GM18909 (cell line): ENCODE measurements around the gene BLOC1S1.

Source experiments
- ATAC-seq: cut with Tn5 transposase; IDR thresholded peaks from one replicate; pipeline ENCODE4 v1.9.1; 2021; ENCODE audit warnings: mild to moderate bottlenecking; ENCODE audit not compliant: unreplicated experiment, poor library complexity

The BLOC1S1 gene

DNA sequence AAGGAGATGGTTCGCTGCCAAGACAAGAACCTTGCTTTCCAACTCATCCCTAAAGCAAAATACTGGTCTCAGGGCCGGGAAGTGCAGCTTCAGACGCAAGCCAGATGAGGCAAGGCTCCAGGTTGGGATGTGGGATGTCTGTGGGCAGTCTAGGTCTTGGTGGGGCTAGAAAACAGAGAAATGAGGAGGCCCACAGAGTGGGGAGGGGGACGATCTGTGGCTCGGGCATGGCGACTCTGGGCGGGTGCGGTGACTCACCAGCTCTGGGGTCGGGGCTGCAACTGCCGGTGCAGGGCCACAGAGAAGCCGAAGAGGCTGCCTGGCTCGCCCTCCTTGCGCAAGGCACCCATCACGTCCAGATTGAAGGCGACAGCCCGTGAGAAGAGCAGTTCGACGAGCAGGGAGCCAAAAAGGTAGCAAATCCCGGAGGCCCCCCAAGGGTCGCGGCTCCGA is 8.6 kb upstream of the BLOC1S1 start:
- no peak for ATAC-seq

DNA sequence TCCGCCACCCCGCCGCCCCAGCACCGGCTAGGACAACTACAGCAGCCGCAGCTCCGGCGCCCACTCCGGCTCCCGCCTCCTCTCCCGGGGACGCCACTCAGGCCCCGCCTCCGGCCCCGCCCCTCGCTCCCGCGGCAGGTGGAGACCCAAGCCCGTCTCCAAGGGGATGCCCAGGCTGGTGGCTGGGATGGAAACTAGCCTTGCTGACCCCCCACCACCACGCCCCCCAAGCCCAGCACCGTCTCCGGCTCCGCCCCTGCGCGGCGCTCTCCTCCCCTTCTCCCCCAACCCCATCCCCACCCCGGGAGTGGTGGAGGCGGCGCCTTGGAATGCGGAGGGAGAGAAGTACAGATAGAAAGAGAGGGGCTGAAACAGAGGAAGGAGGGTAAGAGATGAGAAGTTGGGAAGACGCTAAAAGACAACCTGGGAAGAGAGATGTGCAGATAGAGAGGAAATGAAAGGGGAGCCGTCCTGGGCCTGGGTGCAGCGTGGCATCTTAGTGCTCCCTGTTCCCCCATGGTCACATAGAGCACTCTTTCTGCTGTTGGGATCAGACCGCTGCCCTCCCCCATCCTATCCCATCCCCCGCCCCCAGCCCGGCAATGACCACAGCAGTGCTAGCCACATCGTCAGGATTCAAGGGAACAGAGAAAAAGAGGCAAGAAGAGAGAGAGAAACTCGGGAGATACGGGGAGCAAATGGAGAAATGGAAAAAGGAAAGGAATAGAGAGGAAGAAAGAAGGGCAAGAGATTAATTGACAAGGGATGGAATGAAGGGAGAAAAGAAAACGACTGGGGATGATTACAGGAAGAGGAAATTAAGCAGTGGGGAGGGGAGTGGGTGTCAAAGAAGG is 7.8 kb upstream of the BLOC1S1 start, which contains the start of gene ITGA7:
ITGA7 (minus strand) TSS at position 64 of the 854 bp plus-strand sequence. CDS start 222 bp downstream, outside the sequence.
- peak; percentile 56 for ATAC-seq

DNA sequence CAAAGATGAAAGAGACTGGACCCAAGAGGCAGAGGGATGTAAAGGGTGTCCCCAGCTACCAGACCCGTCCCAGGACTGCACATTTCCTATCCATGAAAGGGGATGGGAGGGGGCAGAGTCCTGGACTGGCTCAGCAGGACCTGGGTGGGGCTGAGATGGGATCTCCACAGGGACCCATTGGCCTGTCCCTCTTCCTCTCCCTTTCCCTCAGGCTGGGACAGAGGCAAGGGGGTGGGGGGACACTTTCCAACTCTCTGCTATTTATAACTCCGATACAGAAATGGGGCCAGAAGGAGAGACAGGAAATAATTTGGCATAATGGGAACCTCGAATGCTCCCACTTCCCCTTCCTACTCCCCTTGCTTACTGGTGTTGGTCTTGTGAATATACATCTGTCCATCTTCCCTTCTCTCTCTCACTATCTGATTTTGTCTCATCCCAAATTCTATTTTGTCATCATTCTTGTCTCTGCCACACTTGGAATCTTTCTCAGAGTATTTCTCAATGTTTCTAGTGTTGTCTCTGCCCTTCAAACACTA is 7.1 kb upstream of the BLOC1S1 start:
- ATAC-seq = no peak

DNA sequence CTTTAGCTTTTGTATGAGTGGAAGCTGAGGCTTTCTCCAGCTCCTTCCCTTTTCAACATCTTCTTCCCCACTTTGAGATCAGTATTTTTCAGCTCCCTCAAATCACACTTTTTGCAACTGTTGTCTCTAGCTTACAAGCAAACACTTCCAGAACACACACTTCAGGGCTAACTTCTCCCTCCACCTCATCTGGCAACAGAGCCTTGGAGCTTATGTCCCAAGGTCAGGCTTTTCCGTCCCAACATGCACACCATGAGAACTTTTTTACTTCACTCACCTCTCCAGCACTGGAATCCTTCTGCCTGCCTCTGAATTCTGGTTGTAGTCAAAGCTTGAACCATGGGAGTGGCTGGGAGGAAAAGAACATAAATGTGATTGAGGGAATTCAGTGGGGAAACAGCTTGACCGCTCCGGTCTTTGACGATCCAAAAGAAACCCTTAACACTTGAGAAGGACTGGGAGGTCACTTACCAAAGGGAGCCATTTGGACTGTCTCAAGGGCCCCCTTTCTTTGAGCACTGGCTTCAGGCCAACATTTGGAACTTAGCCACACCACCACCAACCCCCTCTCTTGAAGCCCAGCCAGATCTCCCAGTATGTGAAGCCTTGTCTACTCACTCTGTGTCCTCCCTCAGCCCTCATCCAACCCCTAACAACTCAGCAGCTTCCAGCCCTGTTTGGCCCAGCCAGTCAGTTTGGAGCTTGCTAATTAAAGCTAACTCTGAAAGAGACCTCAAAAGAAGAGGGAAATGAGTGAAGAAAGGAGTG is 3.9 kb upstream of the BLOC1S1 start:
- no peak for ATAC-seq

DNA sequence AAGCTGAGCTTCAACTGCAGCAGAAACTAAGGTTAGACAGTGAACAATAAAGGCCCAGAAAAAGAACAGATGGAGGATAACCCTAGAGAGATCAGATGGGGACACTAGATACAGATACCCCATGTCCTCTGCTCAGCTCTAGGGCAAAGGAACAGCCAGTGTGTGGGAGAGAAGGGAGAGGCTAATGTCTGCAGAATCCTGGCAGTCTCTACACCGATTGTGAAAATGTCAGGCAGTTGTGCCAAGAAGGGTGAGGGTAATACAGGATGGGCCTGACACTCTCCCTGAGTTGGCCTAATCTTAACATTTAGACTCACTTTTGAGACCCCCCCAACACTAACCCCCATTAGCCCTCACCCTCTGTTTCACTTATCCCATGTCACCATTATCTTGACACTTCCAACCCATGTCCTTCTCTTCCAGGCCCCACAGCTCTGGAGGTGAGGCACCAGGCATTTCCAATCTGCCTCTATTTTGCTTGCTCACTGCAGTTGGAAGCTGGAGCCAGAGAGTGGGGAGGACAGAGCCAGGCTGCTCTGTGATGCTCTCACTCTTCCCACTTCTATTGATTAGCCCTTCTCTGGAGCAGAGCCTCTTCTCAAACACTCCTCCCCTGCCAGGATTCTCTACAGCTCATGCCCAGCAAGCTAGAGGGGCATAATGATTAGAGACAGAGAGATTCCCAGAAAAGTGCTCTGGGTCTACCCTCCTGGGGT is 3.0 kb upstream of the BLOC1S1 start:
- no peak for ATAC-seq

DNA sequence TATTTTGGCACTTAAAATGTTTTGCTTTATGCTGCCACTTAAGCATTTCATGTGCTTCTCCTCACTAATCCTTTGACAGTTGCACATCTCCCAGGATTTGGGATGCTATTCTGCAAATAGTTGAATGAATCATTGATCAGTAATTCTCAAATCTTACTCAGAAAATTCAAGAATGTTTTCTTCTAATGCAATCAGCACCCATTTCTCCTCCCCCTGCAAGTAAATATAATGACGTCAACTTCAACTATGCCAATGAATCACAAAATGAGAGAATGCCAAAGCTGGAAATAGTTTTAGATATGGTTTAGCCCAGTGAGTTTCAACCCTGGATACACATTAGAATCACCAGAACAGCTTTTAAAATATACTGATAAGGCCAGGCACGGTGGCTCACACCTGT is 2.1 kb upstream of the BLOC1S1 start:
- ATAC-seq = no peak

DNA sequence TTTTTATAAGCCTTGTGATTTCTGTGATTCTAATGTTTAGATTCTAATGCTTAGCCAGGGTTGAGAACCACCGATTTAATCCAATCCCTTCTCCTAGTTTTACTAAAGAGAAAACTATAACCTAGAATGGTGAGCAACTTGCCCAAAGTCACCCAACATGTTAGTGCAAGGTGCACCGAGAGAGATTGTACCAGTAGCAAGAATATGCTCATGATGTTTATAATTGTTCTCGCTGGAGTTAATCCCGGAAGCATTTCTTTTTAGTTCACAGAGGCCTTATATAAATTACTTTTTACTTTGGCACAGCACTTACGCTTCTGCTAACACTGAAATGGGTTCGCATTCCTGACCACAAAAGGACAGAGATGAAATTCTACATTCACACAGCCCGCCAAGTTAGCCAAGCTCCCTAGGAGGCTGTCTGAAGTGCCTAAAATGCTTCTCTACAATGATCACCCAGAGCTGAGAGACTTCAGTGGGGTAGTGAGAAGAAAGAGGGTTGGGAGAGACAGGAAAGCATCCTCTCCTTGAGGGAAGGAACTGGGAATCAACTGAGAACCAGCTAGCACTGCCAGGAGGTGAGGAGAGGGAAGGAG is 579 bp upstream of the BLOC1S1 start:
- no peak for ATAC-seq

DNA sequence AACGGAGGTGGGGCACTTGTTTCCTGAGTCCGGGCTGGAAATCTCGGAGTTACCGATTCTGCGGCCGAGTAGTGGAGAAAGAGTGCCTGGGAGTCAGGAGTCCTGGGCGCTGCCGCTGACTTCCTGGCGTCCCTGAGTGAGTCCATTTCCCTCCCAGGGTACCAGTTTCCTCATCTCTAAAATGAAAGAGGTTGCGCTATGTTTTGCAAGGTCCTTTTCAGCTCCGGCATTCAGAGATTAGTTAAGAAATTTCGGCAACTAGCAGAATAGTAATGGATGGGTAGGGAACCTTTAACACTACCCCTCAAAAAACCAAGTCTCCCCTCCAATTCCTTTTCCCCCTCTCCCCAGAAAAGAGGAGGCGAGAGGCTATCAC is 724 bp downstream of the BLOC1S1 start:
- ATAC-seq = no peak

DNA sequence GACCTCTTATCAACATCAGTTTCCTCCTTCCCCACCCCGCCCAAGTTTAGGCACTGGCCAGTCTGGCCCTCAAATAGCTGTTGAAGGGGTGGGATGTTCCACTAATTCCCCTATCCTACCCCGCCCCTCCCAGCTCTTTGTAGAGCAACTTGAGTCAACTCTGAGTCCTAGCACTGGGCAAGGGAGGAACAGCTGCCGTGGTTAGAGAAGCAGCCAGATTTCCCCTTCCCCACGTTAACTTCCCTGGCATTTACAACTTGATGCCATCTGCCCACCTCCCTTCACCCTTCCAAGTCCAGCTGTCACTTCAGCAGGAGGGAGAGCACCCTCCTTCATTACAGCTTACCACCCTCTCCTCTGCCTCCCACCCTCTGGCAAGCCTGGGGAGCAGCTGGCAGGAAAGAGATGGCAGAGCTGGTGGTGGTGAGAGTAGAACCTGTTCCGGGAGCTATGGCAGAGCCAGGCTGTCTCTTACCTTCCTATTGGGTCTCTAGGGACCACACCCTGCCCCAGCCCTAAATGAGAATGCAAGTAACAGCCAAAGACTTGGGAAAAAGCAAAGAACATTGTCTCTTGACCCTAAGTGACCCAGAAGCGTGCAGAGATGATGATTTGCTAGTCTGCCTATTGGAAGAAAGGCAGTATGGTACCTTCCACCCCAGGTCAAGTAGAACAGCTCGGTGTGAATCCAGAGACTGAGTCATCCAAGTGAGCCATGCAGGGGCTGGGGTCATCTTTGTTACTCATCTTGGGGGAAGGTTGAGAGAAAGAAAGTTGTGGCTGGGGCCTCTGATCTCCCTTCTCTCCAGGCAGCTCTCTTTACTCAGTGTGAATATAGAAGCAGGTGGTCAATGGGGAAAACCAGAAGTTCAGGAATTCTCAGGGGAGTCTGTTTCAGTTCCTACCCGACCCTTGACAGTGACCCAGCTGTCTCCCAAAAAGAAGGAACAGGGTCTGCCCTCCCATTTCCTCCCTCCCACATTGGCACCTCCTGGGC is 1.5 kb downstream of the BLOC1S1 start:
- ATAC-seq = no peak

DNA sequence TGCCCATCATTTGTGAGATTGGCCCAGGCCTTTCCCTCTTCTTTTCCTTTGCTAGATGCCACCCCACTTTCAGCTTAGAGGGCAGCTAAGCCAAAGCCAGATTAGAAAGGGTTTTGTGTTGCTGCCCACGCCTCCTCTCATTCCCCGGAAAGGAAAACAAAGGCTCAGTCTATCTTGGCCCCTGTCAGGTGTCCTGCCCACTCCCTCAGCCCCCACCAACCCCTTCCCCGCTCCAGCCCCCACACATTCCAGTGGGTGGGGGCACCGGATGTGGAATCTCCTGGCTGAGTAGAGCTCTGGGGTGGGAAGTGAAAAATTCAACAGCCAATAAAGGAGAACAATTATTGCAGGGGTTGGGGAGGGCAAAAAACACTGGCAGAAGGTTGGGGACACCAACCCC is 2.2 kb downstream of the BLOC1S1 start:
- ATAC-seq = no peak

DNA sequence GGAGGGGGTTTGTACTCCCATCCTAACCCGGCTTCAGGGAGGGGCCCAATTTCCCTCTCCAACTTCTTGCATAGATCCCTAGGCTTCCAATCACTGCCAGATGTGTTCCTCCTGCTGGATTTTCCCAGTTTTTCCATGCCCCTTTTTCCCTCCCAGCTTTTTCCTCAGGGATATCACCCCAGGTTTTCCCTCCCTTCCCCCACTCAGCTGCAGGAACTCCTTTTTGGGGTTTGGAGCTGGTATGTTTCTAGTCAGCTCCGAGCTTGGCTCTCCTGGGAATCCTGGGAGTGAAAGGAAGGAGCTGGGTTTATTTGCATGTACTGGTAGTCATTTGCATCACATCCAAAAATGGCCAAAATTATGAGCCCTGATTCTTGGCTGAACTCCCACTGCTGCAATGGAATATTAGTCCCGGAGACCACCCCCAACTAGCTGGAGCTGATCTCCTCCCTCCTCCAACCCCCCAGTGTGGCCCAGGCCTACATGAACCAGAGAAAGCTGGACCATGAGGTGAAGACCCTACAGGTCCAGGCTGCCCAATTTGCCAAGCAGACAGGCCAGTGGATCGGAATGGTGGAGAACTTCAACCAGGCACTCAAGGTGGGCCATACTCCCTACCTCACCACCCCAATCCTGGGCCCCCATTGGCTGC is 2.9 kb downstream of the BLOC1S1 start:
- no peak for ATAC-seq

DNA sequence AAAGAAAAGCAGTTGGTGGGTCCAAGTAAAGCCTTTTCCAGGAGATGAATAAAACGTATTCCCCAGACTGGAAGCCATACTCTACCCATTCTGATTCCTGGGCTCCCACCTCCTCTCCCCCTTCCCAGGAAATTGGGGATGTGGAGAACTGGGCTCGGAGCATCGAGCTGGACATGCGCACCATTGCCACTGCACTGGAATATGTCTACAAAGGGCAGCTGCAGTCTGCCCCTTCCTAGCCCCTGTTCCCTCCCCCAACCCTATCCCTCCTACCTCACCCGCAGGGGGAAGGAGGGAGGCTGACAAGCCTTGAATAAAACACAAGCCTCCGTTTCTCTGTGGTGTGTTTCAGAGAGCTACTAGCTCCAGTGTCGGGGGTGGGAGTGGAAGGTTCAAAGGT is 3.5 kb downstream of the BLOC1S1 start:
- ATAC-seq = no peak

DNA sequence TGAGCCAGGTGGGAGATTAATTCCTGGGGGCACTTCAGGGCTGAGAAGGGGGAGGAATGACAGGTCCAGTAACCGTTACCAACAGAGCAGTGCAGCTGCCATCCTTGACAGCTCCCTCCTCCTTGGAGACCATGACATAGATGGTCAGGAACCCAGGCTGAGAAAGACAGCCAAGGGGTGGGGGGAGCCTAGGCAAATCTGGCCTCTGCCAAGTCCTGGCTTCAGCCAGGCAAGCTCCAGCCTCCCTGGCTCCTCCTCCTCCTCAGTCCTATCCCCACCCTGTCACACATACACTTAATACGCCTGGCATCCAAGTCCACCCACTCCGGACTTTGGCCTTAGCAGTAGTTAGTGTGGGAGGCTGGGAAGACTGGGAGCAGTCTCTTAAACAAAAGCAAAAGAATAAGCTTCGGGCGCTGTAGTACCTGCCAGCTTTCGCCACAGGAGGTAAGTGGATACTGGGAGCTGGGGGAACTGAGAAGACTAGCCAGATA is 4.3 kb downstream of the BLOC1S1 start, which contains the start of gene RDH5:
RDH5 (plus strand) TSS at position 323 of the 494 bp plus-strand sequence. CDS start 792 bp downstream, outside the sequence.
- ATAC-seq = no peak

DNA sequence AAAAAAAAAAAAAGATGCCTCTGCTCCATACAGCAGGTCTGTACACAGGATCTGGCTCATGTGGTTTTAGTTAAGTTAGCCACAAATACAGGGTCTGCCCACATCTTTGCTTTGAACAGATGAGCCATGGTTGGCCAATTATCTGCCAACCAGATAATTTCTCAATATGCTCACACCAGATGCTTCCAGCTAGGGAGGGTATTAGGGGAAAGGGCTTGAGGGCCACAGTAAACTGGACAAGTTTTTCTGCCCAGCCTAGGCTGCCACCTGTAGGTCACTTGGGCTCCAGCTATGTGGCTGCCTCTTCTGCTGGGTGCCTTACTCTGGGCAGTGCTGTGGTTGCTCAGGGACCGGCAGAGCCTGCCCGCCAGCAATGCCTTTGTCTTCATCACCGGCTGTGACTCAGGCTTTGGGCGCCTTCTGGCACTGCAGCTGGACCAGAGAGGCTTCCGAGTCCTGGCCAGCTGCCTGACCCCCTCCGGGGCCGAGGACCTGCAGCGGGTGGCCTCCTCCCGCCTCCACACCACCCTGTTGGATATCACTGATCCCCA is 5.1 kb downstream of the BLOC1S1 start:
- ATAC-seq = no peak

DNA sequence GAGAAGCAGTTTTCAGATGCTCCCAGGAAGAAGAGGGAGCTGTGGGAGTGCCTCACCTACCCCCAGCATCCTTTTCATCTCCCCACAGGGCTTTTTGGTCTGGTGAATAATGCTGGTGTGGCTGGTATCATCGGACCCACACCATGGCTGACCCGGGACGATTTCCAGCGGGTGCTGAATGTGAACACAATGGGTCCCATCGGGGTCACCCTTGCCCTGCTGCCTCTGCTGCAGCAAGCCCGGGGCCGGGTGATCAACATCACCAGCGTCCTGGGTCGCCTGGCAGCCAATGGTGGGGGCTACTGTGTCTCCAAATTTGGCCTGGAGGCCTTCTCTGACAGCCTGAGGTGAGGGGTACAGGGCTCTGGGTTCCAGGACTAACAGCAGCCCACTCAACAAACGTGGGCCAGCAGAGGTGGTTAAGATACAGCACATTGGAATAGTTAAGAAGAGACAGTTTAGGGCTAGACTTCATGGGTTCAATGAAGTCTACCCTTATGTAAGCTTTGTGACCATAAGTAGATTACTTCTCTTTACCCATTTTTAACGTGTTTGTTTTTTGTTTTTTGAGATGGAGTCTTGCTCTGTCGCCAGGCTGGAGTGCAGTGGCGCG is 5.9 kb downstream of the BLOC1S1 start:
- no peak for ATAC-seq

DNA sequence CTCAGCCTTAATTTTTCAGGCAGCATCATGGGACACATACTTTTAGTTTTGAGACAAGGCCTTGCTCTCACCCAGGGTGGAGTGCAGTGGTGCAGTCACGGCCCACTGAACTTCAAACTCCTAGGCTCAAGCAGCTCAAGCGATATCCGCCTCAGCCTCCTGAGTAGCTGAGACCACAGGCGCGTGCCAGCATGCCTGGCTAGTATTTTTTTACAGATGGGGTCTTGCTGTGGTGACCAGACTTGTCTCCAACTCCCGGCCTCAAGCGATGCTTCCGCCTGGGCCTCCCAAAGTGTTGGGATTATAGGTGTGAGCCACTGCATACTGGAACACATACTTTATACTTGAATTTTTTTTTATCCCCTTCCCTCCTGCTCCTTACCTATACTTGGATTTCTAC is 7.1 kb downstream of the BLOC1S1 start:
- ATAC-seq = no peak

DNA sequence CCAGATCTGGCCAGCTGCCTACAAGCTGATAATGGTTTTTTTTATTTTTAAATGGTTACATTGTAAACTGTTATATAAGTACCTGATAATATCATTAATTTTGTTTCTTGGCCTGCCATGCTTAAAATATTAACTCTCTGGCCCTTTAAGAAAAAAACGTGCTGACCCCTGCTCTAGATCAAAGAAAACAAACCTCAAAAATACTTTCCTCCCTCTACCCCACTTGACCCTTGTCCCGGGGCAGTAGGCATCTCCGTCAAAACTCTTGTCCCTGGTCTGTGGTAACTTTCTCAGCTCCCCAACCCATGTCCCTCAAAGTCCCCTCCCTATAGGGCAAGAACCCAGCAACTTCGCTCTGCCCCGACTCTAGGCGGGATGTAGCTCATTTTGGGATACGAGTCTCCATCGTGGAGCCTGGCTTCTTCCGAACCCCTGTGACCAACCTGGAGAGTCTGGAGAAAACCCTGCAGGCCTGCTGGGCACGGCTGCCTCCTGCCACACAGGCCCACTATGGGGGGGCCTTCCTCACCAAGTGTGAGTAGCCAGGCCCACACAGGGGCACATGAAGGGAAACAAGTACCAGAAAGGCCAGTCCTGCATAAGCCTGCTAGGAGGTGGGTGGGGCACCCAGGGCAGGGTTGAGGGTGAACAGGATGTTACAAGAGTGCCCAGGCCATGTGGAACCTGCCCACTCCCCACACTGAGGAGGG is 7.8 kb downstream of the BLOC1S1 start:
- ATAC-seq = no peak
